GM06990 (cell line): ENCODE results near the gene ABHD13.
A peak's percentile ranks its signal among the peaks of the same experiment; 100 is the strongest.

Experiments
- DNase-seq: peaks from one replicate; pipeline ENCODE4 v3.0.0-alpha.2; 2011; ENCODE audit not compliant: insufficient read length; ENCODE audit errors: extremely low read depth
- H3K27me3 ChIP-seq: replicated peaks from 2 replicates; pipeline ENCODE4 v1.6.0; 2011; ENCODE audit warnings: low read length; ENCODE audit not compliant: control insufficient read depth, insufficient read depth
- H3K36me3 ChIP-seq: 2 replicates; pipeline ENCODE4 v1.5.1; 2011; ENCODE audit warnings: low read length; ENCODE audit not compliant: control insufficient read depth, insufficient read depth
- H3K4me3 ChIP-seq: replicated peaks from 2 replicates; pipeline ENCODE4 v1.5.1; 2011; ENCODE audit warnings: low read depth, mild to moderate bottlenecking, control low read depth, low read length
- TF ChIP-seq, protein P1 (sequence below): IDR thresholded peaks from 2 replicates; pipeline ENCODE4 v1.5.1; 2011; ENCODE audit warnings: low read length, control low read depth, mild to moderate bottlenecking, inconsistent platforms; ENCODE audit not compliant: insufficient read depth, poor library complexity, severe bottlenecking

Gene ABHD13

DNA sequence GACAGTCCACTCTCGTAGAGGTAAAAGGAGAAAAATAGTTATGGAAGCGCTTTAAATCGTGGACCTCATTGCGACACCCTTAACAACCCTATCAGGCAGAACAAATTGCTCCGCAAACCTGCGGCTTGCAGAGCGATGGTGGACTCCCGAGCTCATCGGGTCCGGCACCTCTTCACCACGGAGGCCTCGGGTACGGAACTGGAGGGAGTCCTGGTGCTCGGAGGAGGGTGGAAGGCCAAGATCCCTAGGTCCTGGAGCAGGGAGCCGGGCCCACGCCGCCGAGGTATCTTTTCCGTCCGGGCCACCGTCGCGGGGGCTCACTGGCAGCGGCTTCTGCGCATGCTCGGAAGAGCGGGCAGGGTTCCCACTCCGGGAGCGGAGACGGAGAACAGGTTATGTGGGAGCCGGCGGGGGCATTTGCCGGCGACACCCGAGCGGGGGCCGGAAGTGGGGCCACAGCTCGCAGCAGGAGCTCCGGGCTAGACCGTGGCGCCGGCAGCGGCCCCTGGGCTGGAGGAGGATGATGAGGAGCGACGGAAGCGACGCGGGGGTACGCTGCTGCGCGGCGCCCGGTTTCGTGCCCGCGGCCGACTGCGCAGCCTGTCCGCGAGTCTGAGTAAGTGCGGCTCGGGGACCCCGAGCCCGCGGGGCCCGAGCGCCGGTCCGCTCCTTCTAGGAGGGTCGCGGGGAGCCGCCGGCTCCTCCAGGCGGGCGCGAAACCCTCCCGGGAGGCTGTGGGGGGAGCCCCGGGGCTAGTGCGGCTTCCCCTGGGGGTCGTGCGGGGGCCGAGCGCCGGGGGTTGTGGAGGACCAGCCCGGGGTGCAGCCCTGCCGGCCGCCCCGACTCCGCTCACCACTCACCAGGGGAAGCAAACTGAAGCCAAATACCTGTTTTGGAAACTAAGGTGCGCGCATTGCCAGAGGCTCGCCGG is at the start of gene ABHD13:
ABHD13 (plus strand) TSS at position 349 of the 931 bp plus-strand sequence. CDS start 10,827 bp downstream, outside the sequence.
- Histone ChIP-seq H3K27me3 (no peaks in the 10 kb centered on the region), H3K36me3 (no peaks in the 10 kb centered on the region), H3K4me3 (peak within 1 kb of the TSS; percentile 89)
- TF ChIP-seq, protein P1, sequence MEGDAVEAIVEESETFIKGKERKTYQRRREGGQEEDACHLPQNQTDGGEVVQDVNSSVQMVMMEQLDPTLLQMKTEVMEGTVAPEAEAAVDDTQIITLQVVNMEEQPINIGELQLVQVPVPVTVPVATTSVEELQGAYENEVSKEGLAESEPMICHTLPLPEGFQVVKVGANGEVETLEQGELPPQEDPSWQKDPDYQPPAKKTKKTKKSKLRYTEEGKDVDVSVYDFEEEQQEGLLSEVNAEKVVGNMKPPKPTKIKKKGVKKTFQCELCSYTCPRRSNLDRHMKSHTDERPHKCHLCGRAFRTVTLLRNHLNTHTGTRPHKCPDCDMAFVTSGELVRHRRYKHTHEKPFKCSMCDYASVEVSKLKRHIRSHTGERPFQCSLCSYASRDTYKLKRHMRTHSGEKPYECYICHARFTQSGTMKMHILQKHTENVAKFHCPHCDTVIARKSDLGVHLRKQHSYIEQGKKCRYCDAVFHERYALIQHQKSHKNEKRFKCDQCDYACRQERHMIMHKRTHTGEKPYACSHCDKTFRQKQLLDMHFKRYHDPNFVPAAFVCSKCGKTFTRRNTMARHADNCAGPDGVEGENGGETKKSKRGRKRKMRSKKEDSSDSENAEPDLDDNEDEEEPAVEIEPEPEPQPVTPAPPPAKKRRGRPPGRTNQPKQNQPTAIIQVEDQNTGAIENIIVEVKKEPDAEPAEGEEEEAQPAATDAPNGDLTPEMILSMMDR: no peak
- peak; percentile 96 for DNase-seq

DNA sequence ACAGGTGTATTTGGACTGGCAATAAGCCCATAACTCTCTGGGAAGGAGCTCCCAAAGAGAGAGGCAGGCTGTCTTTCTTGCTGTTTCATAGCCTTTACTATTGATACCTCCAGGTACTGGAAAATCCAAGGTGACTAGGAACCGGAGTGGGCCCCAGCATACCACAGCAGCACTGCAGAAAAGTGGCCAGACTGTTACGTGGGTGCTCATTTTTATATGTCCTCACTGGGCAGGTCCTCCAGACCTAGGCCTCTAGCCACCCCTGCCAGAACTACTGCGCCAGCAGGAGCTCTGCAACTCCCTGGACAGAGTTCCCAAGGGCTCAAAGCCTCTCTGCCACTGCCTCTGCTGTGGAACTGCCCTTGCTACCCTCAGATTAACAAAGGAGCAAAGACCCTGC is 49.3 kb upstream of the ABHD13 start:
- H3K4me3 ChIP-seq: no peak overlapping the region
- TF ChIP-seq, protein P1: no peak

DNA sequence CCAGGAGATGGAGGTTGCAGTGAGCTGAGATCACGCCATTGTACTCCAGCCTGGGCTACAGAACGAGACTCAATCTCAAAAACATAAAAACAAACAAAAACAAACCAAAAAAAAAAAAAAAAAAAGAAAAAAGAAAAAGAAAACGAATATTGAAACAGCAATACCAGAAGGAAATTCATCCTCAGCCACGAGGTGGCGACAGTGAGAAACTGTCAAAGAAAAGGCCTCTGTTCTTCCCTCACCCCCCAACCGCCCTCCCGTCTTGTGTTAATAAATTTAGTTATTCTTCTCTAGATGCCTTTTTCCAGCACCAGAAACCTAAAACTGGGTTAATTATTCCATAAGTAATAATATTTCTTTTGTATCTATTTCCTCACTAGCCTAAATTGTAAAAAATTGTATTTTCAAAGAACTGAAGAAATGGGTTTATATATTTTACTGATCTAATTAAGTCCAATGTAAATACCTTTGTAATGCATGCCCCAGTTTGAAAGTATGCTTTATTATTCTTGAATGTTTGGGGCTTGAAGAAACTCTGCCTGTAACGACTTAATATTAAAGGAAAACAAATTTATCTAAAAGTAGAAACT is 41.4 kb upstream of the ABHD13 start:
- H3K36me3 ChIP-seq: no peaks in the 10 kb centered on the region
- no peak overlapping the region for H3K4me3 ChIP-seq
- no peak for DNase-seq
- no peaks in the 10 kb centered on the region for H3K27me3 ChIP-seq
- TF ChIP-seq, protein P1: peak; percentile 57

More for the DNA sequence above, 49.3 kb upstream of the ABHD13 start:
- Histone ChIP-seq H3K36me3 (no peaks in the 10 kb centered on the region), H3K27me3 (no peaks in the 10 kb centered on the region)
- no peak for DNase-seq

DNA sequence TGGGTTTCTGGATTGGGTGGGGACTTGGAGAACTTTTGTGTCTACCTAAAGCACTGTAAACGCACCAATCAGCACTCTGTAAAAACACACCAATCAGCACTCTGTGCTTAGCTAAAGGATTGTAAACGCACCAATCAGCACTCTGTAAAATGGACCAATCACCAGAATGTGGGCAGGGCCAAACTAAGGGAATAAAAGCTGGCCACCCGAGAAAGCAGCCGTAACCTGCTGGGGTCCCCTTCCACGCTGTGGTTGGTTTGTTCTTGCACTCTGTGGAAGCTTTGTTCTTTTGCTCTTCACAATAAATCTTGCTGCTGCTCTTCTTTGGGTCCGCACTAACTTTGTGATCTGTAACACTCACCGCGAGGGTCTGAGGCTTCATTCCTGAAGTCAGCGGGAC is 40.1 kb upstream of the ABHD13 start:
- Histone ChIP-seq H3K36me3 (no peaks in the 10 kb centered on the region), H3K27me3 (no peaks in the 10 kb centered on the region), H3K4me3 (no peak overlapping the region)
- DNase-seq: no peak
- TF ChIP-seq, protein P1: no peak

- H3K27me3 ChIP-seq: no peaks in the 10 kb centered on the region
- no peaks in the 10 kb centered on the region for H3K36me3 ChIP-seq
- DNase-seq: no peak
- H3K4me3 ChIP-seq: no peak overlapping the region
- TF ChIP-seq, protein P1: no peak
Observed at GRCh38 chr13:108182652-108183051, 35.5 kb upstream of the ABHD13 start.
